GM12875 (cell line): ENCODE data around the gene CDKN2B-AS1.

ENCODE experiments used
- H3K4me3 ChIP-seq: one replicate; pipeline ENCODE4 v1.5.1; 2011; ENCODE audit warnings: low read depth, low read length, control low read depth
- CTCF ChIP-seq: IDR thresholded peaks from 2 replicates; pipeline ENCODE4 v1.5.1; 2011; ENCODE audit warnings: low read depth, mild to moderate bottlenecking, control low read depth, inconsistent platforms, low read length, moderate library complexity, borderline replicate concordance; ENCODE audit not compliant: insufficient read depth

CDKN2B-AS1 gene

DNA sequence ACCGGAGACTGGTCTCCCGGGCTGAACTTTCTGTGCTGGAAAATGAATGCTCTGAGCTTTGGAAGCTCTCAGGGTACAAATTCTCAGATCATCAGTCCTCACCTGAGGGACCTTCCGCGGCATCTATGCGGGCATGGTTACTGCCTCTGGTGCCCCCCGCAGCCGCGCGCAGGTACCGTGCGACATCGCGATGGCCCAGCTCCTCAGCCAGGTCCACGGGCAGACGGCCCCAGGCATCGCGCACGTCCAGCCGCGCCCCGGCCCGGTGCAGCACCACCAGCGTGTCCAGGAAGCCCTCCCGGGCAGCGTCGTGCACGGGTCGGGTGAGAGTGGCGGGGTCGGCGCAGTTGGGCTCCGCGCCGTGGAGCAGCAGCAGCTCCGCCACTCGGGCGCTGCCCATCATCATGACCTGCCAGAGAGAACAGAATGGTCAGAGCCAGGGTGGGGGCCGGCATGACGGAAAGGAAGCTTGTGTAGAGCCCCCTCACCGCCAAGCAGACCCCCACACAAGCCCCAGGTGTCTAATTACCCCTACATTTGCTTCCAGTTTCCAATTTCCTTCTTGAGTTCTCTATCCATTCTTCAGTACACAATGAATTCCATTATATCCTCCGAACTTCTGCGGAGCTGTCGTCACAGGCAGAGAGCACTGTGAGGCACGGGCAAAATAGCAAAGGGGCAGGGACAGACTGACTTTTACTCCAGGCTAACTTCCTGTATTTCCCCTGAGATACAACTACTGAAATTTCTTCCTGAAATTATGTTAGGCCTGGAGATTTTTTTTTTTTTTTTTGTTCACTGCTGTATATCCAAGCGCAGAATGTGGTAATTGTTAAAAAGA is 23.6 kb upstream of the CDKN2B-AS1 start:
- no peak for TF ChIP-seq CTCF
- H3K4me3 ChIP-seq, result no peak overlapping the region

DNA sequence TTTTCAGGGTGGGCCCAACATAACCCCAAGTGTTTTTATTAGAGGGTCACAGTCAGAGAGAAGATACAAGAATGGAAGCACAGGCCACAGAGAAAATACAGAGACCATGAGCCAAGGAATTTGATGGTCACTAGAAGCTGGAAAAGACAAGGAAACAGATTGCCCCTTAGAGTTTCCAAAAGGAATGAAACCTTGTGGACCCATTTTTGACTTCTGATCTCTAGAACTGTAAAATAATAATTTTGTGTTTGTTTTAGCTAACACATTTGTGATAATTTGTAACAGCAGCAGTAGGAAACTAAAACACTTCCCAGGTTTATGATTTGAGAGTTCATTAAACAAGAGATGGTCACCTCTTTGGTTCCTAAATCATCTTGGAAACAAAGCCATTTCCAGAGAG is 22.2 kb upstream of the CDKN2B-AS1 start:
- no peak overlapping the region for H3K4me3 ChIP-seq
- no peak for TF ChIP-seq CTCF

- TF ChIP-seq CTCF, result no peak
- H3K4me3 ChIP-seq, result peak overlapping the region; percentile 57
These were observed 20.3 kb upstream of the CDKN2B-AS1 start for GRCh38 chr9:21974343-21974721.

- peak overlapping the region; percentile 57 for H3K4me3 ChIP-seq
- no peak for TF ChIP-seq CTCF
These were observed 19.7 kb upstream of the CDKN2B-AS1 start for GRCh38 chr9:21974722-21975409.

GRCh38 chr9:21976334-21976875 is 18.2 kb upstream of the CDKN2B-AS1 start:
- no peak overlapping the region for H3K4me3 ChIP-seq
- TF ChIP-seq CTCF, result no peak

GRCh38 chr9:21982391-21982790 is 12.2 kb upstream of the CDKN2B-AS1 start:
- H3K4me3 ChIP-seq, result no peak overlapping the region
- TF ChIP-seq CTCF, result no peak
